Cardiac septum (tissue), 1 donor: ENCODE results near the gene FAM83C. TPM values are rescaled to one million over a fixed set of nuclear protein-coding genes. Genes with fewer than 3 reads are reported as not detected.
A peak's percentile ranks its signal among the peaks of the same experiment; 100 is the strongest.
"Not testable (repeated sequence)": the region's sequence is repeated elsewhere in the genome, so short reads cannot be mapped to it uniquely, and the experiment has no call there.

Source experiments
- DNase-seq: peaks from one replicate; pipeline ENCODE4 v3.0.0-alpha.2; 2020; ENCODE audit warnings: low spot score
- intact Hi-C: fragments of 100-400 bp; cut with DNase I; formaldehyde crosslinking; loops from one replicate; pipeline ENCODE4 v1.14.0; 2022
- total RNA-seq: library from RNA; stranded (reverse); fragmentation: NEBNext Ultra II Directional; extraction: Animal tissue kit (Norgen Biotek cat#: 25700); gene quantifications from one replicate; pipeline ENCODE4 v1.2.1, GENCODE V29; 2021
- donor health status: DM: no; HTN: no; CAD: no.

FAM83C gene
- total RNA-seq, 1 donor from 2014 or later, result not detected

GRCh38 chr20:35319192-35319870 lies 27.1 kb upstream of the FAM83C start:
- no peak for DNase-seq
- intact Hi-C loops, result no loop called here

- intact Hi-C loops, result no loop called here
- no peak for DNase-seq
Measured at GRCh38 chr20:35318502-35319157, 26.4 kb upstream of the FAM83C start.

GRCh38 chr20:35317416-35318210 lies 25.4 kb upstream of the FAM83C start:
- no peak for DNase-seq
- intact Hi-C loops, result no loop called here

GRCh38 chr20:35316086-35316485 lies 23.9 kb upstream of the FAM83C start:
- intact Hi-C loops, result no loop called here
- no peak for DNase-seq

GRCh38 chr20:35315632-35316020 lies 23.4 kb upstream of the FAM83C start:
- intact Hi-C loops, DNase-seq: not testable (repeated sequence)

- intact Hi-C loops, result no loop called here
Measured at GRCh38 chr20:35314816-35315631, 22.8 kb upstream of the FAM83C start.

GRCh38 chr20:35312318-35312717 lies 20.1 kb upstream of the FAM83C start:
- no peak for DNase-seq
- intact Hi-C loops, result no loop called here

More at GRCh38 chr20:35314816-35315631, 22.8 kb upstream of the FAM83C start:
- no peak for DNase-seq

- intact Hi-C loops, result no loop called here
Measured at GRCh38 chr20:35311822-35312221, 19.6 kb upstream of the FAM83C start.

GRCh38 chr20:35311409-35311808 lies 19.2 kb upstream of the FAM83C start:
- no peak for DNase-seq
- intact Hi-C loops, result no loop called here

More at GRCh38 chr20:35311822-35312221, 19.6 kb upstream of the FAM83C start:
- DNase-seq, result no peak

- intact Hi-C loops, result no loop called here
- DNase-seq, result peak; percentile 85
Measured at GRCh38 chr20:35307666-35308653, 15.7 kb upstream of the FAM83C start.

GRCh38 chr20:35306931-35307517 lies 14.8 kb upstream of the FAM83C start:
- intact Hi-C loops, result no loop called here
- no peak for DNase-seq

- intact Hi-C loops, result loop anchor here (2.0 kb wide), 1 partner anchor 141 kb away; no protein-coding TSS in a partner anchor
- no peak for DNase-seq
Measured at GRCh38 chr20:35305682-35306556, 13.7 kb upstream of the FAM83C start.

GRCh38 chr20:35304956-35305355 lies 12.7 kb upstream of the FAM83C start:
- no peak for DNase-seq
- intact Hi-C loops, result loop anchor here (2.0 kb wide), 1 partner anchor 142 kb away; no protein-coding TSS in a partner anchor

- DNase-seq, result peak; percentile 91
- intact Hi-C loops, result loop anchor here (2.0 kb wide), 1 partner anchor 143 kb away; no protein-coding TSS in a partner anchor
Measured at GRCh38 chr20:35303735-35304491, 11.7 kb upstream of the FAM83C start.

GRCh38 chr20:35303382-35303734 lies 11.1 kb upstream of the FAM83C start:
- no peak for DNase-seq
- intact Hi-C loops, result no loop called here
